OCI-LY1 (cell line): ENCODE measurements around the gene C2orf74.

Experiments used
- H2AFZ ChIP-seq: fragments of 200-600 bp; sonication (generic), shearing (Covaris generic); 2 replicates; pipeline ENCODE4 v1.6.0; 2014; ENCODE audit warnings: antibody characterized with exemption, mild to moderate bottlenecking, low read length
- H3F3A ChIP-seq: fragments of 200-600 bp; sonication (generic), shearing (Covaris generic); 2 replicates; pipeline ENCODE4 v1.6.0; 2014; ENCODE audit warnings: mild to moderate bottlenecking, antibody characterized with exemption, low read length, moderate library complexity; ENCODE audit not compliant: insufficient read depth
- H3K27ac ChIP-seq: fragments of 200-600 bp; sonication (generic); 2 replicates; pipeline ENCODE4 v1.5.1; 2014; ENCODE audit warnings: low read length, mixed run types, mild to moderate bottlenecking, low read depth; ENCODE audit not compliant: poor library complexity, severe bottlenecking
- H3K27me3 ChIP-seq: fragments of 200-600 bp; sonication (generic); 2 replicates; pipeline ENCODE4 v1.6.0; 2014; ENCODE audit warnings: antibody characterized with exemption, mild to moderate bottlenecking, low read length, moderate library complexity; ENCODE audit not compliant: insufficient read depth
- H3K36me3 ChIP-seq: fragments of 200-600 bp; sonication (generic); 2 replicates; pipeline ENCODE4 v1.6.1; 2014; ENCODE audit warnings: mild to moderate bottlenecking, antibody characterized with exemption, low read length, moderate library complexity, mixed read lengths; ENCODE audit not compliant: insufficient read depth
- H3K4me1 ChIP-seq: fragments of 200-600 bp; sonication (generic); 2 replicates; pipeline ENCODE4 v1.5.1; 2014; ENCODE audit warnings: mild to moderate bottlenecking, low read length, moderate library complexity; ENCODE audit not compliant: insufficient read depth, severe bottlenecking
- H3K4me2 ChIP-seq: fragments of 200-600 bp; sonication (generic), shearing (Covaris generic); 2 replicates; pipeline ENCODE4 v1.6.1; 2014; ENCODE audit warnings: low read length
- H3K4me3 ChIP-seq: fragments of 200-600 bp; sonication (generic); 2 replicates; pipeline ENCODE4 v1.5.1; 2014; ENCODE audit warnings: low read length, low read depth, mild to moderate bottlenecking, mixed read lengths; ENCODE audit not compliant: poor library complexity, severe bottlenecking
- H3K79me2 ChIP-seq: fragments of 200-600 bp; shearing (Covaris generic); 2 replicates; pipeline ENCODE4 v1.6.1; 2016; ENCODE audit warnings: mixed run types, low read length, mixed read lengths; ENCODE audit not compliant: insufficient read depth
- H3K9ac ChIP-seq: fragments of 200-600 bp; sonication (generic), shearing (Covaris generic); 2 replicates; pipeline ENCODE4 v1.6.1; 2014; ENCODE audit warnings: mild to moderate bottlenecking, low read length, mixed read lengths
- H3K9me2 ChIP-seq: fragments of 200-600 bp; sonication (generic), shearing (Covaris generic); 2 replicates; pipeline ENCODE4 v1.6.1; 2014; ENCODE audit warnings: low read depth, mild to moderate bottlenecking, low read length, mixed read lengths
- H3K9me3 ChIP-seq: fragments of 200-600 bp; shearing (Covaris generic); 2 replicates; pipeline ENCODE4 v1.6.1; 2014; ENCODE audit warnings: low read length, mixed read lengths
- H4K20me1 ChIP-seq: fragments of 200-600 bp; sonication (generic), shearing (Covaris generic); 2 replicates; pipeline ENCODE4 v1.6.0; 2016; ENCODE audit warnings: mild to moderate bottlenecking, low read length; ENCODE audit not compliant: insufficient read depth
- CTCF ChIP-seq: fragments of 200-600 bp; sonication (generic), shearing (Covaris generic); IDR thresholded peaks from 2 replicates; pipeline ENCODE4 v1.5.1; 2017; ENCODE audit warnings: mild to moderate bottlenecking, antibody characterized with exemption, low read length, moderate library complexity, mixed read lengths
- EZH2 ChIP-seq: fragments of 200-600 bp; sonication (generic), shearing (Covaris generic); IDR thresholded peaks from 2 replicates; pipeline ENCODE4 v1.8.0; 2017; ENCODE audit warnings: borderline replicate concordance, mixed run types, mild to moderate bottlenecking, antibody characterized with exemption, low read length, moderate library complexity, mixed read lengths

The C2orf74 gene

GRCh38 chr2:61161888-61162287 lies at the start of gene C2orf74:
C2orf74 (plus strand) TSS chr2:61162188; CDS start chr2:61162515, 327 bp downstream.
- H3K27ac ChIP-seq = no peak within 1 kb of the TSS
- H2AFZ ChIP-seq = no peak within 1 kb of the TSS
- H3K79me2 ChIP-seq = no peaks in the 10 kb centered on the region
- H3K4me2 ChIP-seq = no peak within 1 kb of the TSS
- H3K9ac ChIP-seq = no peak within 1 kb of the TSS
- H3K4me1 ChIP-seq = no peaks in the 10 kb centered on the region
- no peaks in the 10 kb centered on the region for H3K9me2 ChIP-seq
- H3K27me3 ChIP-seq = no peaks in the 10 kb centered on the region
- H3F3A ChIP-seq = no peaks in the 10 kb centered on the region
- peaks cover 4% of the 10 kb centered on the region; the same call in 1 of the 2 replicates for H3K9me3 ChIP-seq
- H3K4me3 ChIP-seq = no peak within 1 kb of the TSS
- peaks cover 61% of the 10 kb centered on the region for H3K36me3 ChIP-seq
- H4K20me1 ChIP-seq = no peaks in the 10 kb centered on the region
- TF ChIP-seq CTCF (no peak), EZH2 (no peak)

GRCh38 chr2:61114147-61114546 lies 47.8 kb upstream of the C2orf74 start:
- H3K36me3 ChIP-seq = peaks cover 10% of the 10 kb centered on the region
- no peaks in the 10 kb centered on the region for H3K9me2 ChIP-seq
- no peaks in the 10 kb centered on the region for H4K20me1 ChIP-seq
- H3K27ac ChIP-seq = no peak overlapping the region
- H3K9ac ChIP-seq = no peak overlapping the region
- no peaks in the 10 kb centered on the region for H3K27me3 ChIP-seq
- no peaks in the 10 kb centered on the region for H3K4me1 ChIP-seq
- no peaks in the 10 kb centered on the region for H3K79me2 ChIP-seq
- H3K4me3 ChIP-seq = no peak overlapping the region
- H3K4me2 ChIP-seq = no peak overlapping the region
- H2AFZ ChIP-seq = no peak overlapping the region
- TF ChIP-seq EZH2 (no peak), CTCF (no peak)
- no peaks in the 10 kb centered on the region for H3F3A ChIP-seq
- no peaks in the 10 kb centered on the region for H3K9me3 ChIP-seq

GRCh38 chr2:61116302-61116701 lies 45.7 kb upstream of the C2orf74 start:
- Histone ChIP-seq H3K27me3 (no peaks in the 10 kb centered on the region), H3K4me2 (no peak overlapping the region), H3K4me1 (no peaks in the 10 kb centered on the region), H3K9me3 (no peaks in the 10 kb centered on the region), H3K27ac (no peak overlapping the region), H3K4me3 (no peak overlapping the region), H3K36me3 (peaks cover 10% of the 10 kb centered on the region), H4K20me1 (no peaks in the 10 kb centered on the region), H2AFZ (no peak overlapping the region), H3K9ac (no peak overlapping the region), H3F3A (no peaks in the 10 kb centered on the region), H3K79me2 (no peaks in the 10 kb centered on the region), H3K9me2 (no peaks in the 10 kb centered on the region)
- TF ChIP-seq EZH2 = no peak
- no peak for TF ChIP-seq CTCF
